Neuronal stem cell (in vitro differentiated cells): ENCODE results near the gene ANKRD42.

ENCODE experiments used
- DNase-seq: peaks from one replicate; pipeline ENCODE4 v3.0.0-alpha.2; 2013; ENCODE audit warnings: low spot score
- H2AFZ ChIP-seq: one replicate; pipeline ENCODE4 v1.6.1; 2013; ENCODE audit warnings: mild to moderate bottlenecking, low read length, inconsistent platforms
- H2AK5ac ChIP-seq: 2 replicates; pipeline ENCODE4 v1.6.1; 2013; ENCODE audit warnings: low read depth, mild to moderate bottlenecking, inconsistent platforms, low read length, moderate library complexity, mixed read lengths
- H2BK120ac ChIP-seq: 2 replicates; pipeline ENCODE4 v1.6.1; 2013; ENCODE audit warnings: low read depth, mild to moderate bottlenecking, inconsistent platforms, low read length, moderate library complexity, mixed read lengths
- H2BK12ac ChIP-seq: one replicate; pipeline ENCODE4 v1.6.1; 2013; ENCODE audit warnings: low read length, inconsistent platforms
- H2BK15ac ChIP-seq: 2 replicates; pipeline ENCODE4 v1.6.1; 2013; ENCODE audit warnings: mild to moderate bottlenecking, low read length, inconsistent platforms, mixed read lengths
- H2BK5ac ChIP-seq: one replicate; pipeline ENCODE4 v1.6.1; 2013; ENCODE audit warnings: inconsistent platforms, mild to moderate bottlenecking, low read length, moderate library complexity
- H3K14ac ChIP-seq: one replicate; pipeline ENCODE4 v1.6.1; 2013; ENCODE audit warnings: low read length, inconsistent platforms
- H3K18ac ChIP-seq: 2 replicates; pipeline ENCODE4 v1.6.1; 2013; ENCODE audit warnings: low read length, inconsistent platforms
- H3K23ac ChIP-seq: 2 replicates; pipeline ENCODE4 v1.6.1; 2013; ENCODE audit warnings: low read depth, mild to moderate bottlenecking, mixed read lengths, low read length, inconsistent platforms; ENCODE audit not compliant: poor library complexity
- H3K27ac ChIP-seq: replicated peaks from 3 replicates; pipeline ENCODE4 v1.5.1; 2013; ENCODE audit warnings: low read length, inconsistent platforms
- H3K27me3 ChIP-seq, 3 experiments: 2 replicates each; pipeline ENCODE4 v1.6.1; 2013; ENCODE audit warnings: low read length in 3 of 3, mild to moderate bottlenecking in 2 of 3, inconsistent platforms in 1 of 3, low read depth in 1 of 3, mixed read lengths in 1 of 3, moderate library complexity in 1 of 3; ENCODE audit not compliant: control insufficient read depth in 3 of 3, insufficient read depth in 3 of 3
- H3K36me3 ChIP-seq, 2 donors: replicated peaks in 1 of 2; 2 replicates each; pipeline ENCODE4 v1.6.1; 2013; ENCODE audit warnings: low read length in 2 of 2; ENCODE audit not compliant: control insufficient read depth in 2 of 2, insufficient read depth in 2 of 2
- H3K4ac ChIP-seq: 2 replicates; pipeline ENCODE4 v1.6.1; 2013; ENCODE audit warnings: inconsistent platforms, mild to moderate bottlenecking, low read length, moderate library complexity
- H3K4me1 ChIP-seq, 2 donors: 1 replicate in 1 of 2; 2 replicates in 1 of 2; pipeline ENCODE4 v1.6.1; 2013; ENCODE audit warnings: low read length in 2 of 2, low read depth in 1 of 2; ENCODE audit not compliant: control insufficient read depth in 2 of 2, insufficient read depth in 1 of 2
- H3K4me2 ChIP-seq: one replicate; pipeline ENCODE4 v1.6.1; 2013; ENCODE audit warnings: mild to moderate bottlenecking, low read length, inconsistent platforms; ENCODE audit not compliant: insufficient read depth, poor library complexity, severe bottlenecking
- H3K4me3 ChIP-seq, 2 donors: 2 replicates each; pipeline ENCODE4 v1.5.1; 2013; ENCODE audit warnings: low read length in 2 of 2, mild to moderate bottlenecking in 2 of 2, inconsistent platforms in 1 of 2, moderate library complexity in 1 of 2
- H3K79me1 ChIP-seq: one replicate; pipeline ENCODE4 v1.6.1; 2013; ENCODE audit warnings: low read depth, mild to moderate bottlenecking, inconsistent platforms, low read length, moderate library complexity
- H3K9ac ChIP-seq: one replicate; pipeline ENCODE4 v1.6.1; 2013; ENCODE audit warnings: mild to moderate bottlenecking, low read depth, low read length, inconsistent platforms; ENCODE audit not compliant: poor library complexity
- H3K9me3 ChIP-seq, 2 donors: replicated peaks in 1 of 2; 2 replicates each; pipeline versions ENCODE3 to v1.6.1; 2013; ENCODE audit warnings: low read length in 2 of 2, mild to moderate bottlenecking in 2 of 2, inconsistent platforms in 1 of 2, low read depth in 1 of 2, mixed read lengths in 1 of 2, moderate library complexity in 1 of 2; ENCODE audit not compliant: control insufficient read depth in 2 of 2, insufficient read depth in 1 of 2
- H4K8ac ChIP-seq: one replicate; pipeline ENCODE4 v1.6.1; 2013; ENCODE audit warnings: low read depth, mild to moderate bottlenecking, inconsistent platforms, low read length, moderate library complexity
- H4K91ac ChIP-seq: one replicate; pipeline ENCODE4 v1.6.1; 2013; ENCODE audit warnings: low read length, low read depth, mild to moderate bottlenecking, inconsistent platforms; ENCODE audit not compliant: poor library complexity
- WGBS, 2 donors: extraction: QIAGEN DNeasy Blood & Tissue Kit; methylation state at CpG; one replicate each; pipeline ENCODE4 v1.1.7; 2013; ENCODE audit warnings: missing lambda C conversion rate in 2 of 2, mixed read lengths in 1 of 2; ENCODE audit not compliant: insufficient read length in 2 of 2, insufficient replicate concordance in 1 of 2; ENCODE audit errors: extremely low coverage in 2 of 2; 5-methylcytosine and 5-hydroxymethylcytosine counted together

ANKRD42 gene

DNA sequence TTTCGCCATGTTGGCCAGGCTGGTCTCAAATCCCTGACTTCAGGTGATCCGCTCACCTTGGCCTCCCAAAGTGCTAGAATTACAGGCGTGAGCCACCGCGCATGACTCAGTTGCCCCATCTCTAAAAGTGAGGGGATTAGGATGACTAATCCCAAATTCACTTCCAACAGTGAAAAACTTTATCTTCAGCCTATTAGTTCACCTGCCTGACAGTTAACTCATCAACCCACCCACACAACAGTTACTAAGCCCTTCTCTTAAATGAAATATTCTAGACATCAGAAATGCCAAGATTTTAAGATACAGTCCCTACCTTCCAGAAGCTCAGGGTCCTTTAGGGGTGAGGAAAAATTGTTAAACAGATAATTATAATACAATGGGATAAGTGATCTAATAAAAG, 2.0 kb upstream of the ANKRD42 start:
- Histone ChIP-seq H3K4ac (no peak overlapping the region), H3K79me1 (no peaks in the 10 kb centered on the region), H4K8ac (no peak overlapping the region), H2BK5ac (no peak overlapping the region), H2BK120ac (no peak overlapping the region), H3K9me3 (no peaks in the 10 kb centered on the region), H3K36me3 (peaks cover 5 to 55% of the 10 kb centered on the region in 2 donors), H3K4me3 (no peak overlapping the region), H2BK12ac (no peak overlapping the region), H3K18ac (no peak overlapping the region), H3K14ac (no peak overlapping the region), H2AK5ac (no peak overlapping the region), H3K9ac (no peak overlapping the region), H2BK15ac (no peak overlapping the region), H3K4me1 (peaks cover 3 to 11% of the 10 kb centered on the region in 2 donors), H2AFZ (no peak overlapping the region), H3K27me3 (no peaks in the 10 kb centered on the region), H3K4me2 (no peak overlapping the region), H3K23ac (no peak overlapping the region), H4K91ac (no peak overlapping the region), H3K27ac (no peak overlapping the region)
- WGBS, 2 donors = no CpG with 5 or more reads among the region's 5 CpGs
- DNase-seq = no peak

DNA sequence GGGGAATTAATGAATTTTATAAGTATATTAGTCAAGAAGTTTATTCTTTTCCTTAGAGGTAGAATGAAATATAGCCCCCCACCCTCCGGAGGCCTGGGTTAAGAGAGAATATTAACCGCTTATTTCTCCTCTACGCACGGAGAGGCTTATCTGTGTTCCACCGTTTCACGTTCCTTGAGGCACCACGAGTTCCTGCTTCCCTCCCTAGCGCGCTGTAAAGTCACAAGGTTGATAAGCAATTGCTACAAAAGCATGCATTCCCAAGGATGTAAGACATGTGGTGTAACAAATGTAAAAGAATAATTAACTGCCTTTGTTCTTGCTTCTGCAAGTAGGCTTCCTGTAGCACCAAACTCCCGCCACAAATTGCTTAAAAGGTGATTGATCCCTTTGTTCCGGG, 1.5 kb upstream of the ANKRD42 start:
- H3K27ac ChIP-seq = no peak overlapping the region
- peak overlapping the region in 1 of 2 donors; percentile 68 for H3K4me3 ChIP-seq
- no CpG with 5 or more reads among the region's 11 CpGs for WGBS, 2 donors

DNA sequence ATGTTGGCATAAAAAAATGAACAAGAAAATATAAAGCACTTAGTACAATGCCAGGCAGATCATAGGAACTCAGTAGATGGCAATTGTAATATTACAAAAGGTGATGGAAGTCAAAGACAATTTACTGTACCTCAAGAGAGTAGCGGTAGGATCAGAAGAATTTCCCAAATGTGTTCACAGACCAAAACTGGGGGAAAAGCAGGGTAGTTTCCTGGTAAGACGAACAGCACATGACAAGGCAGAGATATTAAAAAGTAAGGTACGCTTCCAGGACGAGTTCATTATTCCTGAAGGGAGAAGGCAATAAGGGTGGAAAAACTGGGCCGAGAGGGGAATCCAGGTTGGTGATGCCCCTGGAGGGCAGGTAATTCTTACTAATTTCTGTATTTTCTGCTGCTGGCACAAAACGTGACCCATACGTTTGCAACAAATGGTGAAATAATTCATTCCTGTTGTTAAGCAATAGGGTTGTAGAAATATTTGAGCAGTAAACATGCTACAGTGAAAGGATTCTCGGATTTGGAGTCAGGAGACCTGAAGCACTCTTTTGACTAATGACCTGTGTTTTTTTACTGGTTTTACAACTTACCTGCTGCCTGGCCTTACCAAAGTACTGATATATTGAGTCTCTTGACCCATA, 786 bp upstream of the ANKRD42 start:
- Histone ChIP-seq H4K8ac (peak overlapping the region; percentile 21), H2BK12ac (no peak overlapping the region), H2AK5ac (no peak overlapping the region), H3K9me3 (no peaks in the 10 kb centered on the region), H2BK15ac (no peak overlapping the region), H3K9ac (no peak overlapping the region), H4K91ac (no peak overlapping the region), H3K4ac (no peak overlapping the region), H3K18ac (no peak overlapping the region), H2BK120ac (no peak overlapping the region), H3K4me1 (peaks cover 3 to 11% of the 10 kb centered on the region in 2 donors), H3K4me2 (peak overlapping the region; percentile 77), H3K4me3 (peak overlapping the region; percentile 68 to 97), H3K36me3 (peaks cover 5 to 43% of the 10 kb centered on the region in 2 donors), H3K23ac (no peak overlapping the region), H2AFZ (peak overlapping the region; percentile 94), H3K27me3 (no peaks in the 10 kb centered on the region), H2BK5ac (no peak overlapping the region), H3K79me1 (no peaks in the 10 kb centered on the region), H3K14ac (no peak overlapping the region), H3K27ac (no peak overlapping the region)
- DNase-seq = no peak
- WGBS, 2 donors = no CpG with 5 or more reads among the region's 8 CpGs

More for the DNA sequence above, 1.5 kb upstream of the ANKRD42 start:
- Histone ChIP-seq H4K8ac (no peak overlapping the region), H3K18ac (no peak overlapping the region), H3K9ac (no peak overlapping the region), H4K91ac (no peak overlapping the region), H2AK5ac (no peak overlapping the region), H3K79me1 (no peaks in the 10 kb centered on the region), H3K4me2 (no peak overlapping the region), H3K9me3 (no peaks in the 10 kb centered on the region), H3K4me1 (peaks cover 3 to 11% of the 10 kb centered on the region in 2 donors), H2BK120ac (no peak overlapping the region), H2AFZ (no peak overlapping the region), H3K27me3 (no peaks in the 10 kb centered on the region), H3K36me3 (peaks cover 5 to 50% of the 10 kb centered on the region in 2 donors), H3K4ac (no peak overlapping the region), H3K23ac (no peak overlapping the region), H2BK15ac (no peak overlapping the region), H2BK12ac (no peak overlapping the region), H3K14ac (no peak overlapping the region), H2BK5ac (no peak overlapping the region)
- DNase-seq = no peak

DNA sequence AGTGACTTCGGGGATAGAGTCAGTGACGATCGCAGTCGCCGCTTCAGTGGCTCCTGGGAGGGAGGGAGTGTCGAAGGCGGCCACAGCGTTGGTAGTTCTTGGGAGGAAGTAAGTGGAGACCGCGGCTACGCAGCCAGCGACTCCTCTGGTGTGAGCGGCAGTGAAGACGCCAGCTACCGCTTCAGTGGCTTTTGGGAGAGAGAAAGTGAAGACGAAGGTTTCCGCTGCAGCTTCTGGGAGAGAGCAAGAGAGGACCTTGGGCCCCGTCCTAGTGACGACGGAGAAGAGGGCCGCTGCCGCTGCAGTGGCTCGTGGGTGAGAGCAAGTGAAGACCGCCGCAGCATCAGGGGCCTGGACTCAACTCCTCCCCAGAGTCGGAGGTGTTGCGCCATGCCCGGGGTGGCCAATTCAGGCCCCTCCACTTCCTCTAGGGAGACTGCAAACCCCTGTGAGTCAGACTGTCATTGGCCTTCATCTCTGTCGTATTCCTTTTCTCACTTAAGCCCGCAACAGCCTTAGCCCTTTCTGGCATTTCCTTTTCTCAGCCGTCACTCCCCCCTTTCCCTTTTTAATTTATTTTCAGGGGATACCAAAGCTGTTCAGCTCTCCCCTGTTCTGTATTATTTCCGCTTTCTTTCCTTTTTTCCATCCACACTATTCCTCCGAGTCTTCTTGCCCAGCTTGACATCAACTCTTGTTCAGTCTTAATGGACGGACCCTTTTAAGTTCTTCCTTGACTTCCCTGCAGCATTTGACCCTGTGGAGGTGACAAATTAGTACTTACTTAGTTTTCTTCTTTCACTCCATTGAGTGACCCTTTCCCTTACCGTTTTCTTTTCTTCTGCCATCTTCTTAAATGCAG, 1.0 kb downstream of the ANKRD42 start:
- no CpG with 5 or more reads among the region's 35 CpGs for WGBS, 2 donors
- H3K27ac ChIP-seq = no peak overlapping the region

More for the DNA sequence above, 1.0 kb downstream of the ANKRD42 start:
- Histone ChIP-seq H2BK12ac (no peak overlapping the region), H3K23ac (peak overlapping the region; percentile 56), H2BK5ac (no peak overlapping the region), H3K27me3 (no peaks in the 10 kb centered on the region), H3K4me3 (peak overlapping the region; percentile 68 to 97), H2AFZ (peak overlapping the region; percentile 94), H3K14ac (peak overlapping the region; percentile 42), H2BK120ac (no peak overlapping the region), H4K8ac (no peak overlapping the region), H3K36me3 (peaks cover 5 to 34% of the 10 kb centered on the region in 2 donors), H3K79me1 (no peaks in the 10 kb centered on the region), H3K18ac (no peak overlapping the region), H3K9me3 (no peaks in the 10 kb centered on the region), H3K4me1 (peaks cover 3 to 11% of the 10 kb centered on the region in 2 donors), H4K91ac (no peak overlapping the region), H3K4ac (no peak overlapping the region), H2BK15ac (no peak overlapping the region), H3K9ac (peak overlapping the region; percentile 66), H3K4me2 (peak overlapping the region; percentile 97), H2AK5ac (no peak overlapping the region)
- peak; percentile 26 for DNase-seq
